PC-3 (cell line): ENCODE measurements around the gene NRG3.

Experiments used
- CTCF ChIP-seq: fragments of 300-600 bp; sonication (generic); conservative IDR thresholded peaks from 2 replicates; pipeline ENCODE4 v1.5.1; 2017; ENCODE audit warnings: antibody characterized with exemption, low read depth, mild to moderate bottlenecking, low read length
- EZH2 ChIP-seq: fragments of 300-600 bp; sonication (generic); IDR thresholded peaks from one replicate; pipeline ENCODE4 v1.6.1; 2017; ENCODE audit warnings: antibody characterized with exemption, mild to moderate bottlenecking, low read length; ENCODE audit not compliant: unreplicated experiment

GRCh38 chr10:82880776-82881290 lies 1005.8 kb downstream of the NRG3 start:
- TF ChIP-seq CTCF (no peak), EZH2 (no peak)
